ENCODE measurements around the gene TCF20. TPM values are rescaled to one million over a fixed set of nuclear protein-coding genes. Genes with fewer than 3 reads are reported as not detected.
A peak's percentile ranks its signal among the peaks of the same experiment; 100 is the strongest.

TCF20 gene
- total RNA-seq, 1 donor, result 30.7 TPM

DNA sequence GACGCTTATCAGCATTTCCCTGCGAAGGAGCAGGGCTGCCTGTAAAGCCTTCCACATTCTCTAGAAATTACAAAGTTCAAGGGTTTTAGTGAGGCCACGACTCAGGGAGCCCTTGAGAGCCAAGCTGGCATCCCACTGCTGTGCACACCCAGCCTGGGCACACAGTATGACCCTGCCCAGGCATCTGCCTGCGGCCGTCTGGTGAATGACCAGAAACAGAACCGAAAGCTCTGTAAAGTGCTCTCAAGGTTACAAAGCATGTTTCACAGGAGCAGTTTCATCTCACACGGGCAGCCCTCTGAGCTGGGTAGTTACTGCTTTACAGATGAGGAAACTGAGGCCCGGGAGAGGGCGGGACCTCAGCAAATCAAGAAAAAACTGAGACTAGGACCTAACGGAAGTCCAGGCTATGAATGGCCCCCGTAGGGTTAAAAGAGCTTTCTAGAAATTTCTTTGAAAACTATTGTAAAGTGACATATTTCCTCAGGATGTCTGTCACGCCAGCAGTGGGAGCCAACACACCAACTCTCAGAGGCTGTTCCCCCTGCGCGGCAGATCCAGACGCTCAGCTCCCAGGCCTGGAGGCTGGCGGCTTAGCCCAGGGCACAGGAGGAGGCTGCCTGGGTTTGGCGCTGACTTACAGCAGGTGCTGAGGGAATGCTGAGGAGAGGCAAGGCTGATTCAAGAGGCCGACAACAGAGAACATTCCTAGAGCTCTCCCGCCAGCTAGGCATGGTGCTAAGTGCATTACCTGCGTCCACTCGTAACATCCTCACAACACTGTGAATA is 7.7 kb upstream of the TCF20 start:
- peak; percentile 4 for DNase-seq (ENCODE audit: low read depth)
- no peak overlapping the region for H3K4me3 ChIP-seq (ENCODE audit: low read depth, low read length)
- TF ChIP-seq, protein P1, sequence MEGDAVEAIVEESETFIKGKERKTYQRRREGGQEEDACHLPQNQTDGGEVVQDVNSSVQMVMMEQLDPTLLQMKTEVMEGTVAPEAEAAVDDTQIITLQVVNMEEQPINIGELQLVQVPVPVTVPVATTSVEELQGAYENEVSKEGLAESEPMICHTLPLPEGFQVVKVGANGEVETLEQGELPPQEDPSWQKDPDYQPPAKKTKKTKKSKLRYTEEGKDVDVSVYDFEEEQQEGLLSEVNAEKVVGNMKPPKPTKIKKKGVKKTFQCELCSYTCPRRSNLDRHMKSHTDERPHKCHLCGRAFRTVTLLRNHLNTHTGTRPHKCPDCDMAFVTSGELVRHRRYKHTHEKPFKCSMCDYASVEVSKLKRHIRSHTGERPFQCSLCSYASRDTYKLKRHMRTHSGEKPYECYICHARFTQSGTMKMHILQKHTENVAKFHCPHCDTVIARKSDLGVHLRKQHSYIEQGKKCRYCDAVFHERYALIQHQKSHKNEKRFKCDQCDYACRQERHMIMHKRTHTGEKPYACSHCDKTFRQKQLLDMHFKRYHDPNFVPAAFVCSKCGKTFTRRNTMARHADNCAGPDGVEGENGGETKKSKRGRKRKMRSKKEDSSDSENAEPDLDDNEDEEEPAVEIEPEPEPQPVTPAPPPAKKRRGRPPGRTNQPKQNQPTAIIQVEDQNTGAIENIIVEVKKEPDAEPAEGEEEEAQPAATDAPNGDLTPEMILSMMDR (IDR thresholded peaks at IDR 0.05; ENCODE audit: insufficient read depth, low read depth, low read length), result no peak

DNA sequence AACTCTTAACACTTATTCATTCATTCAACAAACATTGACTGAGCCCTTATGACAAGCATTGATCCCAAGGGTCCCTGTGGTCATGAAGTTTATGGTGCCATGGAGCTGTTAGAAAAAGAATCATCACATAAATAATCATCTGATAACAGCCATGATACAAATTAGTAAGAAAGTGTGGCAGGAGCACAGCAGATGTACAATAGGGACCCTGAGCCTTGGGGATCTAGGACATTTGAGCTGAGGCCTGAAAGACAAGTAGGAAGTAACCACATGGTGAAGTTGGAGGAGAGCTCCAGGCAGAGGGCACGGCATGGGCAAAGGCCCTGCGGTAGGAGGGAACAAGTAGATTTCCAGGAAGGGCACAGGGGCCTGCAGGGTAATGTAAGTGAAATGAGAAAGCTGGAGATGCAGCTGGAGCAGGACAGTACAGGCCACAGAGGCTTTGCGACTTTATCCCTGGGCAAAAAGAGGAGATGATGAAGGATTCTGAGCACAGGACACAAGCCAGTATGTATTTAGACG is 6.8 kb upstream of the TCF20 start:
- DNase-seq (ENCODE audit: low read depth), result no peak
- H3K4me3 ChIP-seq (ENCODE audit: low read depth, low read length), result no peak overlapping the region
- TF ChIP-seq, protein P1 (IDR thresholded peaks at IDR 0.05; ENCODE audit: insufficient read depth, low read depth, low read length), result no peak

DNA sequence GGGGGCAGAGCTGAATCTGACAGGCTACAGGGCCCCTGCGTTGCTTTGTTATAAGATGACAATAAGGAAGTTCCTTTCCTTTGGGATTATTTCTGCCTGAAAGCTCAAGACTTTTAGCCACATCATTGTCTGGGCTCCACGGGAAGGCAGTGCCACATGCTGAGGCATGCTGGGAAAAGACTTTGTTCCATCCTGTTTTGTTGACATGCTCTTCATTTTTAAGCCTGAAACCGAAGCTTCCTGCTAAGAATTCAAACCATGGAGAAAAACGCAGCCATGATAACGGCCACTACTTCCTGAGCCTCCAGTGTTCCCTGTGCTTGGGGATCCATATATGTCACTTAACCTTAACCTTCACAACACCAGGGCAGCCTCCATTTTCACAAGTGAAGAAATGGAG is 5.5 kb upstream of the TCF20 start:
- no peak overlapping the region for H3K4me3 ChIP-seq (ENCODE audit: low read depth, low read length)
- DNase-seq (ENCODE audit: low read depth), result no peak
- TF ChIP-seq, protein P1 (IDR thresholded peaks at IDR 0.05; ENCODE audit: insufficient read depth, low read depth, low read length), result no peak

DNA sequence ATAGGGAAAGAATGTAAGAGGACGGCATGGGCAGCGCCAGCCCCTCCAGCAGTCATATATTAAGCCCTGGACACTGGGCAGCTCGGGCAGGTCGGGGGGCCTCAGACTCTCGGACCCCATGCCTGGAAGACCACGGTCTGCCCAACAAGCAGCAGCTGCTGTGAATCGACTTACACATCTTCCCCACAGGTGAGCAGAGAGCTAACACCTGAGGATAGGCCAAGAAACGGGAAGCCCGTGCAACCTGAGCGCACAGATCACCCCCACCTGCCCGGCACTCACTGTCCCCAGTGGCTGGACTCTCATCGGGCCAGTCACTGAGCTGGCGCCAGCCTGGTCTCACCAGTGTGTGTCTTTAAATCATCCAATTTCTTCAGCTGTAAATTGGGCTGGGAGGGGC is 4.7 kb upstream of the TCF20 start:
- TF ChIP-seq, protein P1 (IDR thresholded peaks at IDR 0.05; ENCODE audit: insufficient read depth, low read depth, low read length), result no peak
- no peak for DNase-seq (ENCODE audit: low read depth)
- no peak overlapping the region for H3K4me3 ChIP-seq (ENCODE audit: low read depth, low read length)

DNA sequence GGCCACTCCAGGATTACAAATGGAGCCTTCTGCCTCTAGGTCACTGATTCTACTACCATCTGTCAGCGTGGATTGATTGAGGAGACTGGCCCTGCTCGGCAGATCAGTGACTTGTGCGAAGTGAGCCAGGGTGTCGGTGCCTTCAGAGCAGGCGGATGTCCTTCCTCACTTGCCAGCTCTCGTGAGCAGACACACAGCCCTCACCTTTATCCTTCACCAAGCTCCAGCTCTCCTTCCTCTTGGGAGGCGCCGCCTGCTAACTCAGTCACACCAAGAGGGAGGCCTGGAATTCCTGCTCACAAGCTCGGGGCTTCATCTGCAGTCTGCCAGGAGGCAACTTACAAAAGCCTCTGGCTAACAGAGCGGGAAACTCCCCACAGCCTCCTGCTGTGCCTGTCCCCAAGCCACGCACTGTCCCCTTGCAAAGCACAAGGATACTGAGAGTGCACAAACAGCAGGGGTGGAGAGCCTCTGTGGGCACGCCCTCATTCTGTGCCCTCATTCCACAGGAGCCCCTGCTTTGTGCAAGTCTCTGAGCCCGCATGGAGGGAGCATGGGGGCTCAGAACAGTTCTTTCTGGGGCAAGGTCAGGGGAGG is 3.5 kb upstream of the TCF20 start:
- TF ChIP-seq, protein P1 (IDR thresholded peaks at IDR 0.05; ENCODE audit: insufficient read depth, low read depth, low read length), result no peak
- H3K4me3 ChIP-seq (ENCODE audit: low read depth, low read length), result no peak overlapping the region
- no peak for DNase-seq (ENCODE audit: low read depth)

DNA sequence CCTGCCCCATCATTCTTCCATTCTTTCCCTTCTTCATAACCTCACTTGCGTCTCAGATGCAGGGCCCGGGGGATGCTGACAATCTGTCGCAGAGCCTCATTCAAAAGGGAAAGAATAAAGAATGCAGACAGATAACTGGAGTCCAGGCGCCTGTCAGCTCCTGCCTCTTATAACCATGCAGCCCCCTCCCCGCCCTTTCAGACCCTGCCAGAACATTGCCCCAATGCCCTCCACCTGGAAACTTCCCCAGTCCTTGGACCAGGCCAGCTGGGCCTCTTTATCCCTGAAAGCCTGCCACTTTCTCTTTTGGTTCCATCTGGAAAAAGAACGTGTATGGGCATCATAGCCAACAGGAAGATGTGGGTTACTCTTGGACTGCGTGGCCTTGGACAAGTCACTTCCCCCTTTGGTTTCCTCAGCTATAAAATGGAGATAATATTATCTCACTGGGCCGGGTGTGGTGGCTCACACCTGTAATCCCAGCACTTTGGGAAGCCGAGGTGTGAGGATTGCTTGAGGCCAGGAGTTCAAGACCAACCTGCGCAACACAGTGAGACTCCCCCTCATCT is 2.1 kb upstream of the TCF20 start:
- H3K4me3 ChIP-seq (ENCODE audit: low read depth, low read length), result no peak overlapping the region
- no peak for DNase-seq (ENCODE audit: low read depth)
- TF ChIP-seq, protein P1 (IDR thresholded peaks at IDR 0.05; ENCODE audit: insufficient read depth, low read depth, low read length), result no peak

Measured in fibroblast of villous mesenchyme (primary cell).